Measurements from ENCODE around the gene TMEM150B.

DNA sequence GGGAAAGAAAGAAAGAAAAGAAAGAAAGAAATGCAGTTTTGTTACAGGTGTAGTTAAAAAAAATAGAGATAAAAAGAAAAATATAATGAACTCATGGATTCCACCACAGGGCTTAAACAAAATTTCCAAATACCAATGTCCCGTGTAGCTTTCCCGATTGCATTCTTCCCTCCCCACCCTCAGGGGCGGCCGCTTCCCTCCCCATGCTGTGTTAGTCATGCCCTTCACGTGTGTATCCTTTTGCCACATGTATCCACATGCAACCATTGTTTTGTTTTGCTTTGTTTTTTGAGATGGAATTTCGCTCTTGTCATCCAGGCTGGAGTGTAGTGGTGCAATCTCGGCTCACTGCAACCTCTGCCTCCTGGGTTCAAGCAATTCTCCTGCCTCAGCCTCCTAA lies 11.0 kb upstream of the TMEM150B start:
- TF ChIP-seq POLR2A (IDR thresholded peaks at IDR 0.05) = no peak
- TF ChIP-seq, protein P1, sequence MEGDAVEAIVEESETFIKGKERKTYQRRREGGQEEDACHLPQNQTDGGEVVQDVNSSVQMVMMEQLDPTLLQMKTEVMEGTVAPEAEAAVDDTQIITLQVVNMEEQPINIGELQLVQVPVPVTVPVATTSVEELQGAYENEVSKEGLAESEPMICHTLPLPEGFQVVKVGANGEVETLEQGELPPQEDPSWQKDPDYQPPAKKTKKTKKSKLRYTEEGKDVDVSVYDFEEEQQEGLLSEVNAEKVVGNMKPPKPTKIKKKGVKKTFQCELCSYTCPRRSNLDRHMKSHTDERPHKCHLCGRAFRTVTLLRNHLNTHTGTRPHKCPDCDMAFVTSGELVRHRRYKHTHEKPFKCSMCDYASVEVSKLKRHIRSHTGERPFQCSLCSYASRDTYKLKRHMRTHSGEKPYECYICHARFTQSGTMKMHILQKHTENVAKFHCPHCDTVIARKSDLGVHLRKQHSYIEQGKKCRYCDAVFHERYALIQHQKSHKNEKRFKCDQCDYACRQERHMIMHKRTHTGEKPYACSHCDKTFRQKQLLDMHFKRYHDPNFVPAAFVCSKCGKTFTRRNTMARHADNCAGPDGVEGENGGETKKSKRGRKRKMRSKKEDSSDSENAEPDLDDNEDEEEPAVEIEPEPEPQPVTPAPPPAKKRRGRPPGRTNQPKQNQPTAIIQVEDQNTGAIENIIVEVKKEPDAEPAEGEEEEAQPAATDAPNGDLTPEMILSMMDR (IDR thresholded peaks at IDR 0.05) = no peak
